Suprapubic skin (tissue), 4 donors: Measurements from ENCODE around the gene LDLR. TPM values are rescaled to one million over a fixed set of nuclear protein-coding genes. Genes with fewer than 3 reads are reported as not detected.
"Not testable (repeated sequence)": the region's sequence is repeated elsewhere in the genome, so short reads cannot be mapped to it uniquely, and the experiment has no call there.

Source experiments
- DNase-seq, 2 donors: peaks; one replicate each; pipeline ENCODE4 v3.0.0-alpha.2; 2019; ENCODE audit warnings: low spot score in 2 of 2
- H3K27ac ChIP-seq: fragments of 200-600 bp; sonication (generic); one replicate; pipeline ENCODE4 v1.5.1; 2019
- H3K27me3 ChIP-seq: fragments of 200-600 bp; sonication (generic); one replicate; pipeline ENCODE4 v1.5.1; 2019
- H3K36me3 ChIP-seq: fragments of 200-600 bp; sonication (generic); one replicate; pipeline ENCODE4 v1.5.1; 2019
- H3K4me1 ChIP-seq: fragments of 200-600 bp; sonication (generic); one replicate; pipeline ENCODE4 v1.5.1; 2019
- H3K4me3 ChIP-seq: fragments of 200-600 bp; sonication (generic); one replicate; pipeline ENCODE4 v1.5.1; 2019; ENCODE audit warnings: mild to moderate bottlenecking
- H3K9me3 ChIP-seq: fragments of 200-600 bp; sonication (generic); one replicate; pipeline ENCODE4 v1.5.1; 2019
- EP300 ChIP-seq: sonication (generic); formaldehyde crosslinking; IDR thresholded peaks from one replicate; pipeline ENCODE4 v1.6.1; 2017; ENCODE audit warnings: antibody characterized with exemption
- POLR2A ChIP-seq, 2 donors: fragments of 450-650 bp; IDR thresholded peaks; one replicate each; pipeline ENCODE4 v1.6.1; 2017; ENCODE audit warnings: antibody characterized with exemption in 2 of 2, mild to moderate bottlenecking in 2 of 2, moderate library complexity in 2 of 2
- POLR2AphosphoS5 ChIP-seq, 3 donors: sonication (generic); formaldehyde crosslinking; IDR thresholded peaks; one replicate each; pipeline ENCODE4 v1.6.1; 2017; ENCODE audit warnings: antibody characterized with exemption in 3 of 3
- WGBS: methylation state at CpG from one replicate; pipeline ENCODE4 v1.1.5; 2018; 5-methylcytosine and 5-hydroxymethylcytosine counted together
- total RNA-seq, 4 donors: library from RNA; depleted of rRNA; stranded (reverse); fragments of >200 nt; gene quantifications; one replicate each; pipeline ENCODE4 v1.1.0, GENCODE V29; 2016
- TF ChIP-seq, protein P1 (sequence below), 2 donors: fragments of 200-600 bp in 1 of 2; fragments of 450-650 bp in 1 of 2; sonication (generic) in 1 of 2; IDR thresholded peaks; one replicate each; pipeline ENCODE4 v1.5.1; 2016 to 2019; ENCODE audit warnings: antibody characterized with exemption in 2 of 2, mild to moderate bottlenecking in 1 of 2, moderate library complexity in 1 of 2

The LDLR gene
- total RNA-seq, 4 donors from 2014 or later, result 48.1 to 174 (median 119) TPM

DNA sequence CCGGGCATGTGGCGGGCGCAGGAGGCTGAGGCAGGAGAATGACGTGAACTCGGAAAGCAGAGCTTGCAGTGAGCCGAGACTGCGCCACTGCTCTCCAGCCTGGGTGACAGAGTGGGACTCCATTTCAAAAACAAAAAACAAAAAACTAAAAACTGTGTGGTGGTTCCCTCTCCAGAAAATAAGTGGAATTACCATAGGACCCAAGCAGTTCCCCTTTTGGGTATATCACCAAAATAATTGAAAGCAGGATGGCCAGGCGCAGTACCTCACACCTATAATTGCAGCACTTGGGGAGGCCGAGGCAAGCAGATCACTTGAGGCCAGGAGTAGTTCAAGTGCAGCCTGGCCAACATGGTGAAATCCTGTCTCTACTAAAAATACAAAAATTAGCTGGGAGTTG lies 15.7 kb upstream of the LDLR start:
- Histone ChIP-seq H3K27me3 (no peaks in the 10 kb centered on the region), H3K36me3 (no peaks in the 10 kb centered on the region), H3K4me3 (no peak overlapping the region), H3K9me3 (no peaks in the 10 kb centered on the region), H3K4me1 (peaks cover 3% of the 10 kb centered on the region), H3K27ac (no peak overlapping the region)
- 98% methylated on average over 9 of the region's 9 CpGs for WGBS
- DNase-seq, result no peak
- TF ChIP-seq, protein P1, sequence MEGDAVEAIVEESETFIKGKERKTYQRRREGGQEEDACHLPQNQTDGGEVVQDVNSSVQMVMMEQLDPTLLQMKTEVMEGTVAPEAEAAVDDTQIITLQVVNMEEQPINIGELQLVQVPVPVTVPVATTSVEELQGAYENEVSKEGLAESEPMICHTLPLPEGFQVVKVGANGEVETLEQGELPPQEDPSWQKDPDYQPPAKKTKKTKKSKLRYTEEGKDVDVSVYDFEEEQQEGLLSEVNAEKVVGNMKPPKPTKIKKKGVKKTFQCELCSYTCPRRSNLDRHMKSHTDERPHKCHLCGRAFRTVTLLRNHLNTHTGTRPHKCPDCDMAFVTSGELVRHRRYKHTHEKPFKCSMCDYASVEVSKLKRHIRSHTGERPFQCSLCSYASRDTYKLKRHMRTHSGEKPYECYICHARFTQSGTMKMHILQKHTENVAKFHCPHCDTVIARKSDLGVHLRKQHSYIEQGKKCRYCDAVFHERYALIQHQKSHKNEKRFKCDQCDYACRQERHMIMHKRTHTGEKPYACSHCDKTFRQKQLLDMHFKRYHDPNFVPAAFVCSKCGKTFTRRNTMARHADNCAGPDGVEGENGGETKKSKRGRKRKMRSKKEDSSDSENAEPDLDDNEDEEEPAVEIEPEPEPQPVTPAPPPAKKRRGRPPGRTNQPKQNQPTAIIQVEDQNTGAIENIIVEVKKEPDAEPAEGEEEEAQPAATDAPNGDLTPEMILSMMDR (IDR thresholded peaks at IDR 0.05), result no peak
- no peak for TF ChIP-seq EP300
- no peak for TF ChIP-seq POLR2AphosphoS5 (IDR thresholded peaks at IDR 0.05)
- TF ChIP-seq POLR2A (IDR thresholded peaks at IDR 0.05), result no peak

DNA sequence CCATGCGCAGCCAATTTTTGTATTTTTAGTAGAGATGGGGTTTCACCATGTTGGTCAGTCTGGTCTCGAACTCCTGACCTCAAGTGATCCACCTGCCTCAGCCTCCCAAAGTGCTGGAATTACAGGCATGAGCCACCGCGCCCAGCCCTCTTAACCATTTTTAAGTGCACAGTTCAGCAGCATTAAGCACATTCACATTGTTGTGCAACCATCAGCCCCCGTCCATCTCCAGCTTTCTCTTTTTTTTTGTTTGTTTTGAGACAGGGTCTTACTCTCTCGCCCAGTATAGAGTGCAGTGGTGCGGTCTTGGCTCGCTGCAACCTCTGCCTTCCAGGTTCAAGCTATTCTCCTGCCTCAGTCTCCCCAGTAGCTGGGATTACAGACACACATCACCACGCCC lies 12.5 kb upstream of the LDLR start:
- not testable (repeated sequence) for DNase-seq, H3K36me3 ChIP-seq, H3K9me3 ChIP-seq, H3K27ac ChIP-seq, H3K4me3 ChIP-seq, H3K27me3 ChIP-seq, H3K4me1 ChIP-seq
- WGBS, result 94% methylated on average over 9 of the region's 9 CpGs

DNA sequence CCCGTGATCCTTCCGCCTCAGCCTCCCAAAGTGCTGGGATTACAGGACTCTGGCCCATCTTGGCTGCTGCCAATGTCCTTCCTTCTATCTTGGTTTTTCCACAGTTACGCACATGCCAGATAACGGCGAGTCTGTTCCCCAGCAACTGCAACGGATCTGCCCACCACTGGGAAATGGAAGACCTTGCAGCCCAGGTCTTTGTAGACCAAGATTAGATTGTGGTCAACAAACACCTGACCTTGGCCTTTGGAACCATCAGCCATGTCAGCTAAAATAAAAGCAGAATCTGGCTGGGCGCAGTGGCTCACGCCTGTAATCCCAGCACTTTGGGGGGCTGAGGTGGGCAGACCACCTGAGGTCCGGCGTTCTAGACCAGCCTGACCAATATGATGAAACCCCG lies 10.4 kb upstream of the LDLR start:
- Histone ChIP-seq H3K4me3 (no peak overlapping the region), H3K4me1 (peaks cover 5% of the 10 kb centered on the region), H3K36me3 (no peaks in the 10 kb centered on the region), H3K9me3 (no peaks in the 10 kb centered on the region), H3K27ac (no peak overlapping the region), H3K27me3 (no peaks in the 10 kb centered on the region)
- WGBS, result 96% methylated on average over 11 of the region's 11 CpGs
- TF ChIP-seq POLR2AphosphoS5 (IDR thresholded peaks at IDR 0.05) (no peak), EP300 (no peak)
- DNase-seq, result no peak

DNA sequence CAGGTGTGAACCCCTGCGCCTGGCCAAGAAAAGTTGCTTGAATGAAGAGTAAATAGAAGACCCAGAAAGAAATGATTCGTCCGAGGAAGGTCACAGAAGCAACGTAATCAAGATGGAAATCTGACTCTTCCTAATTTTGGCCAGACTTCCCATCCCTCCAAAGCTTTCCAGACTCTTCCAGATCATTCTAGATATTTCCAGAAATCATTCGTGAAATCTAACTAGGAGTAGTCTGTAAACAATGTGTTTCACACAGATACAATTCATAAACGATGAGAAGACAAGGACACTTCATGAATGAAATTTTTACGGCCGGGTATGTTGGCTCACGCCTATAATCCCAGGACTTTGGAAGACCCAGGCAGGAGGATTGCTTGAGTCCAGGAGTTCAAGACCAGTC lies 9.3 kb upstream of the LDLR start:
- DNase-seq, result no peak
- TF ChIP-seq EP300 (no peak), POLR2AphosphoS5 (IDR thresholded peaks at IDR 0.05) (no peak), POLR2A (IDR thresholded peaks at IDR 0.05) (no peak)
- TF ChIP-seq, protein P1 (IDR thresholded peaks at IDR 0.05), result no peak
- H3K4me1 ChIP-seq, result peaks cover 13% of the 10 kb centered on the region
- no peaks in the 10 kb centered on the region for H3K9me3 ChIP-seq
- H3K27ac ChIP-seq, result no peak overlapping the region
- 88% methylated on average over 9 of the region's 9 CpGs for WGBS
- no peak overlapping the region for H3K4me3 ChIP-seq
- no peaks in the 10 kb centered on the region for H3K27me3 ChIP-seq
- H3K36me3 ChIP-seq, result no peaks in the 10 kb centered on the region

DNA sequence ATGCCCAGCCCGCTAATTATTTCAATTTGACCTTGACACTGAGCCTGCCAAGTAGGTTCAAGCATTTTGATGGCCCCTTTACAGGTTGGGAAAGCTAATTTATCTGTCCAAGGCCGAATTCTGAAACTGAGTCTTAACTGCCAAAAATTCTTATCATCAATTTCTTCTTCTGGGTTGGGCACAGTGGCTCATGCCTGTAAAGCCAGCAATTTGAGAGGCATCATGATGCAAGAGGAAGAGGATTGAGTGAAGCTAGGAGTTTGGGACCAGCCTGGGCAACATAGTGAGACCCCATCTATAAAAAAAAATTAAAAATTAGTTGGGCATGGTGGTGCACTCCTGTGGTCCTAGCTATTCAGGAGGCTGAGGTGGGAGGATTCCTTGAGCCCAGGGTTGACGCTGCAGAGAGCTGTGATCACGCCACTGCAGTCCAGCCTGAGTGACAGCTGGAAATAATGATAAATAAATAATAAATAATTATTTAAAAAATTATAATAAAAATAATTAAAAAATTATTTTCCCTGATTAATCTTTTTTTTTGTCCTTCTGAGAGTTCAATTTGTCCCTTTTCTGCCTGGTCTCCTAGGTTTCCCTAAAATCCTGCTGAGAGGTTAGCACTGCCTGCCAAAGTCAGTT lies 1.3 kb upstream of the LDLR start:
- H3K27ac ChIP-seq, result peak overlapping the region; percentile 96
- WGBS, result 69% methylated on average over 4 of the region's 4 CpGs
- no peaks in the 10 kb centered on the region for H3K36me3 ChIP-seq
- H3K4me3 ChIP-seq, result no peak overlapping the region
- no peak for DNase-seq
- no peak for TF ChIP-seq EP300
- no peak for TF ChIP-seq POLR2A (IDR thresholded peaks at IDR 0.05)
- TF ChIP-seq, protein P1 (IDR thresholded peaks at IDR 0.05), result no peak
- no peak for TF ChIP-seq POLR2AphosphoS5 (IDR thresholded peaks at IDR 0.05)
- no peaks in the 10 kb centered on the region for H3K9me3 ChIP-seq
- H3K27me3 ChIP-seq, result no peaks in the 10 kb centered on the region
- peaks cover 74% of the 10 kb centered on the region for H3K4me1 ChIP-seq

DNA sequence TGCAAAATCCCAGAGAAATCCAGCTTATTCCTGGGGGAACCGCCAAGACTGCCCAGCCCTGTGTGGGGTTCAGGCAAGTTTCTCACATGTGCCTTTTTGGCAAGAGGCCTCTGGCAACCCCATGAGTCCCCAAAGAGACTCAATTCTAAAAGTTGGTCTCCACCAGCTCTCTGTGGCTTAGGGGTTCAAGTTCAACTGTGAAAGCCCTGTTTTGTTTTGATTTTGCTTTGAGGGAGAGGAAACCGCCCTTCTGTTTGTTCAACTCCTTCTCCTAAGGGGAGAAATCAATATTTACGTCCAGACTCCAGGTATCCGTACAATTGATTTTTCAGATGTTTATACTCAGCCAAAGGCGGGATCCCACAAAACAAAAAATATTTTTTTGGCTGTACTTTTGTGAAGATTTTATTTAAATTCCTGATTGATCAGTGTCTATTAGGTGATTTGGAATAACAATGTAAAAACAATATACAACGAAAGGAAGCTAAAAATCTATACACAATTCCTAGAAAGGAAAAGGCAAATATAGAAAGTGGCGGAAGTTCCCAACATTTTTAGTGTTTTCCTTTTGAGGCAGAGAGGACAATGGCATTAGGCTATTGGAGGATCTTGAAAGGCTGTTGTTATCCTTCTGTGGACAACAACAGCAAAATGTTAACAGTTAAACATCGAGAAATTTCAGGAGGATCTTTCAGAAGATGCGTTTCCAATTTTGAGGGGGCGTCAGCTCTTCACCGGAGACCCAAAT lies 583 bp upstream of the LDLR start:
- peak in 1 of 2 donors; percentile 71 for DNase-seq
- TF ChIP-seq, protein P1 (IDR thresholded peaks at IDR 0.05), result no peak
- TF ChIP-seq POLR2A (IDR thresholded peaks at IDR 0.05) (no peak), EP300 (no peak), POLR2AphosphoS5 (IDR thresholded peaks at IDR 0.05) (no peak)
- no peaks in the 10 kb centered on the region for H3K27me3 ChIP-seq
- peak overlapping the region; percentile 60 for H3K4me3 ChIP-seq
- H3K9me3 ChIP-seq, result no peaks in the 10 kb centered on the region
- peak overlapping the region; percentile 96 for H3K27ac ChIP-seq
- peaks cover 80% of the 10 kb centered on the region for H3K4me1 ChIP-seq
- H3K36me3 ChIP-seq, result no peaks in the 10 kb centered on the region
- 15% methylated on average over 11 of the region's 11 CpGs for WGBS

DNA sequence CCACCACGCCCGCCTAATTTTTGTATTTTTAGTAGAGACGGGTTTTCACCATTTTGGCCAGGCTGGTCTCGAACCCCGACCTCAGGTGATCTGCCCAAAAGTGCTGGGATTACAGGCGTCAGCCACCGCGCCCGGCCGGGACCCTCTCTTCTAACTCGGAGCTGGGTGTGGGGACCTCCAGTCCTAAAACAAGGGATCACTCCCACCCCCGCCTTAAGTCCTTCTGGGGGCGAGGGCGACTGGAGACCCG lies 676 bp downstream of the LDLR start:
- Histone ChIP-seq H3K4me3 (peak overlapping the region; percentile 60), H3K27ac (peak overlapping the region; percentile 96), H3K4me1 (peaks cover 80% of the 10 kb centered on the region)
- not testable (repeated sequence) for H3K9me3 ChIP-seq, H3K36me3 ChIP-seq, H3K27me3 ChIP-seq, DNase-seq
- WGBS, result 0% methylated on average over 10 of the region's 15 CpGs
